Esophagus squamous epithelium (tissue), 5 donors: ENCODE measurements around the gene BCL2. TPM values are rescaled to one million over a fixed set of nuclear protein-coding genes. Genes with fewer than 3 reads are reported as not detected.

ENCODE experiments used
- DNase-seq: peaks from one replicate; lab custom pipeline; 2025; lab: John Stamatoyannopoulos, UW
- H3K27ac ChIP-seq, 4 donors: fragments of 200-600 bp; sonication (generic); one replicate each; pipeline ENCODE4 v1.5.1; 2016 to 2019; ENCODE audit warnings: mild to moderate bottlenecking in 1 of 4
- H3K27me3 ChIP-seq, 4 donors: fragments of 200-600 bp; sonication (generic); 1 replicate in 3 of 4; 2 replicates in 1 of 4; pipeline versions ENCODE4 v1.5.1 to v1.6.0; 2017 to 2021; ENCODE audit warnings: antibody characterized with exemption in 1 of 4
- H3K36me3 ChIP-seq, 3 donors: fragments of 200-600 bp; sonication (generic); one replicate each; pipeline ENCODE4 v1.5.1; 2016 to 2019
- H3K4me1 ChIP-seq, 3 donors: fragments of 200-600 bp; sonication (generic); one replicate each; pipeline ENCODE4 v1.5.1; 2017 to 2019
- H3K4me3 ChIP-seq, 4 donors: fragments of 200-600 bp; sonication (generic); 1 replicate in 3 of 4; 2 replicates in 1 of 4; pipeline ENCODE4 v1.5.1; 2016 to 2019; ENCODE audit warnings: mild to moderate bottlenecking in 2 of 4, moderate library complexity in 1 of 4
- H3K9me3 ChIP-seq, 3 donors: fragments of 200-600 bp; sonication (generic); one replicate each; pipeline ENCODE4 v1.5.1; 2016 to 2019
- POLR2A ChIP-seq, 4 donors: fragments of 450-650 bp; IDR thresholded peaks; one replicate each; pipeline ENCODE4 v1.6.1; 2017; ENCODE audit warnings: antibody characterized with exemption in 4 of 4, mild to moderate bottlenecking in 4 of 4, moderate library complexity in 3 of 4
- WGBS, 2 donors: methylation state at CpG; one replicate each; pipeline ENCODE4 v1.1.5; 2018; 5-methylcytosine and 5-hydroxymethylcytosine counted together
- intact Hi-C: fragments of 100-400 bp; cut with DNase I; formaldehyde crosslinking; loops from one replicate; pipeline ENCODE4 v1.15.0; 2022
- total RNA-seq, 4 donors: library from RNA; depleted of rRNA; stranded (reverse); fragments of >200 nt; gene quantifications; one replicate each; pipeline ENCODE4 v1.1.0, GENCODE V29; 2016
- TF ChIP-seq, protein P1 (sequence below), 6 experiments: fragments of 450-650 bp in 4 of 6; fragments of 200-600 bp in 2 of 6; sonication (generic) in 2 of 6; IDR thresholded peaks; one replicate each; pipeline ENCODE4 v1.5.1; 2016 to 2019; ENCODE audit warnings: antibody characterized with exemption in 6 of 6, mild to moderate bottlenecking in 4 of 6, moderate library complexity in 4 of 6
- donor health status: DM: yes; HTN: yes; CAD: no.

BCL2 gene
- total RNA-seq, 4 donors from 2014 or later, result 3.1 to 17.4 (median 4.2) TPM

DNA sequence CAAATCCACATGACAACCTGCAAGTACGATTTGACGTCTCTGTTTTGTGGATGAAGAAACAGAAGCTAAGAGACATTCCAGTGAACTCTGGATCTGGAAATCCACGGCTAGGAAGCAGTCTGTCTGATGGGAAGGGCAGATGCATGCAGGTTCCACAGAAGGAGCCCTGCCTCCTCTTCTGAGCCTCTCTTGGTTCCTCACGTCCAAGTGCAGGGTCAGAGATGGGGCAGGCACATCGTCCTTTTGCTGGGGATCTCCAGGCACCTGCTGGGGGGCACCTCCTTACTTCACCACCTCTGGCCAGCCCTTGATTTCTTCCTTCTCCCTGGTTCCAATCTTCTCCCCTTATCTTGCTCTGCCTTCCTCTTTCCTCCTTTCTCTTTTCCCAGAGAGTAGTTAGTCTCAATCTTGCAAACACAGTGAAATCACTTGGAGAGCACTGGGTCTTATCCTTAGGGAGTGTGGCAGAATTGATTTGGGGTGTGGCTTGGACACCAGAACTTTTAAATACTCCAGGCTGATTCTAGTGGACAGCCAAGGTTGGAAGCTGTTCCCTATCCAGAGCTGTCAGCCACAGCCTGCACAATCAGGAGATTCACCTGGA is 137.8 kb downstream of the BCL2 start:
- Histone ChIP-seq H3K4me3 (no peak overlapping the region), H3K9me3 (no peaks in the 10 kb centered on the region), H3K4me1 (peaks cover 7 to 57% (median 9%) of the 10 kb centered on the region in 3 donors), H3K27ac (no peak overlapping the region), H3K27me3 (no peaks in the 10 kb centered on the region), H3K36me3 (no peaks in the 10 kb centered on the region)
- TF ChIP-seq, protein P1, sequence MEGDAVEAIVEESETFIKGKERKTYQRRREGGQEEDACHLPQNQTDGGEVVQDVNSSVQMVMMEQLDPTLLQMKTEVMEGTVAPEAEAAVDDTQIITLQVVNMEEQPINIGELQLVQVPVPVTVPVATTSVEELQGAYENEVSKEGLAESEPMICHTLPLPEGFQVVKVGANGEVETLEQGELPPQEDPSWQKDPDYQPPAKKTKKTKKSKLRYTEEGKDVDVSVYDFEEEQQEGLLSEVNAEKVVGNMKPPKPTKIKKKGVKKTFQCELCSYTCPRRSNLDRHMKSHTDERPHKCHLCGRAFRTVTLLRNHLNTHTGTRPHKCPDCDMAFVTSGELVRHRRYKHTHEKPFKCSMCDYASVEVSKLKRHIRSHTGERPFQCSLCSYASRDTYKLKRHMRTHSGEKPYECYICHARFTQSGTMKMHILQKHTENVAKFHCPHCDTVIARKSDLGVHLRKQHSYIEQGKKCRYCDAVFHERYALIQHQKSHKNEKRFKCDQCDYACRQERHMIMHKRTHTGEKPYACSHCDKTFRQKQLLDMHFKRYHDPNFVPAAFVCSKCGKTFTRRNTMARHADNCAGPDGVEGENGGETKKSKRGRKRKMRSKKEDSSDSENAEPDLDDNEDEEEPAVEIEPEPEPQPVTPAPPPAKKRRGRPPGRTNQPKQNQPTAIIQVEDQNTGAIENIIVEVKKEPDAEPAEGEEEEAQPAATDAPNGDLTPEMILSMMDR (IDR thresholded peaks at IDR 0.05), result no peak
- no peak for TF ChIP-seq POLR2A (IDR thresholded peaks at IDR 0.05)
- intact Hi-C loops, result no loop called here
- DNase-seq, result no peak
- WGBS, 2 donors, result 65 to 80% methylated on average over 5 of the region's 5 CpGs

DNA sequence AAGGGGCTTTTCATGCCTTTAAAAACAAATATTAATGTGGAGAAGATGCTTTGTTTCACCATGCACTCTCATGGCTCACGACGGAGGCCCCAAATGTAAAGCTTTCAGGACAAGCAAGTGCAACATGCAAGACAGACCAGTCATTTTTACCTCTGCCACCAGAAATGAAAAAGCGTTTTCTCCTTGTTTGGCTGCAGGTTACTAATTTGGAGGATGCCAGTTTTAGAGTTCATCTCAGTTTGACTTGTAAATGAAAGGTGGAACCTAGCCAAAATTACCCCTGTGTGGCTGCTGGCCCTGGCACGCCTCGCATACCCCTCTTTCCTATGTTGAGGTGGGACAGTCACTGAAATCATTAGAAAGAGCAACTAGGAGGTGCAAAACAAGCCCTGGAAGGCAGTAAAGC is 138.6 kb downstream of the BCL2 start:
- Histone ChIP-seq H3K4me1 (peaks cover 7 to 49% (median 9%) of the 10 kb centered on the region in 3 donors), H3K27me3 (no peaks in the 10 kb centered on the region), H3K4me3 (no peak overlapping the region), H3K27ac (no peak overlapping the region), H3K9me3 (no peaks in the 10 kb centered on the region), H3K36me3 (no peaks in the 10 kb centered on the region)
- intact Hi-C loops, result no loop called here
- no peak for TF ChIP-seq POLR2A (IDR thresholded peaks at IDR 0.05)
- TF ChIP-seq, protein P1 (IDR thresholded peaks at IDR 0.05), result no peak
- 77 to 89% methylated on average over 3 to 5 of the region's 5 CpGs for WGBS, 2 donors
- no peak for DNase-seq

GRCh38 chr18:63180321-63180720 is 139.2 kb downstream of the BCL2 start:
- no peak for DNase-seq
- intact Hi-C loops, result no loop called here
- Histone ChIP-seq H3K36me3 (no peaks in the 10 kb centered on the region), H3K4me3 (no peak overlapping the region), H3K27me3 (no peaks in the 10 kb centered on the region), H3K27ac (no peak overlapping the region), H3K9me3 (no peaks in the 10 kb centered on the region), H3K4me1 (peaks cover 7 to 42% (median 9%) of the 10 kb centered on the region in 3 donors)
- WGBS, 2 donors, result 85% methylated on average over 4 of the region's 11 CpGs; no CpG with 5 or more reads in 1 of the 2 donors
- no peak for TF ChIP-seq POLR2A (IDR thresholded peaks at IDR 0.05)
- TF ChIP-seq, protein P1 (IDR thresholded peaks at IDR 0.05), result no peak

GRCh38 chr18:63179422-63179821 is 140.1 kb downstream of the BCL2 start:
- WGBS, 2 donors, result 90 to 94% methylated on average over 6 of the region's 9 CpGs
- intact Hi-C loops, result no loop called here
- no peak for DNase-seq
- Histone ChIP-seq H3K36me3 (no peaks in the 10 kb centered on the region), H3K4me1 (peaks cover 7 to 42% (median 9%) of the 10 kb centered on the region in 3 donors), H3K27me3 (no peaks in the 10 kb centered on the region), H3K9me3 (no peaks in the 10 kb centered on the region), H3K4me3 (no peak overlapping the region), H3K27ac (no peak overlapping the region)
- TF ChIP-seq, protein P1 (IDR thresholded peaks at IDR 0.05), result no peak
- TF ChIP-seq POLR2A (IDR thresholded peaks at IDR 0.05), result no peak

DNA sequence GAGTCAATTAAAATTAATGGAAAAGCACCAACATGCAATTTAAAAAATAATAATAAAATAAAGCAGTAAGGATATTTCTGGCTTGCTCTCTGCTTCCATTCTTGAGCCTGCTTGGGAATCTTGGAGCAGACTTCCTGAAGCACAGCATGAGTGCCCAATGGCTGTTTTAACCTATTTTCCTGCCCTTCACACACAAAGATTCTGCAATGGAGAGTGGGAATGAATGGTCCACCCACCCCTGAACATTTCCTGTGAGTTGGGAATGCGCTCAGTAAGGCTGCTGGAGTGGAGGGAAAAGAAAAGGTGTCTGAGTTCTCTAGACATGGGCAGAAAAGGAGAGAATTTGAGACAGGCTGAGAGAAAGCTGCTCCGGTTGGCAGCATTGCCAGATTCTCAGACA is 140.6 kb downstream of the BCL2 start:
- no peak for DNase-seq
- TF ChIP-seq POLR2A (IDR thresholded peaks at IDR 0.05), result no peak
- TF ChIP-seq, protein P1 (IDR thresholded peaks at IDR 0.05), result no peak

More for the DNA sequence above, 140.6 kb downstream of the BCL2 start:
- no peaks in the 10 kb centered on the region for H3K36me3 ChIP-seq
- H3K27ac ChIP-seq, result no peak overlapping the region
- no peak overlapping the region for H3K4me3 ChIP-seq
- no peaks in the 10 kb centered on the region for H3K9me3 ChIP-seq
- intact Hi-C loops, result no loop called here
- no peaks in the 10 kb centered on the region for H3K27me3 ChIP-seq
- 84 to 95% methylated on average over 2 of the region's 2 CpGs for WGBS, 2 donors
- H3K4me1 ChIP-seq, result peaks cover 7 to 42% (median 9%) of the 10 kb centered on the region in 3 donors
